HG02943 (cell line): ENCODE data around the gene AKT3.

Experiments used
- ATAC-seq: cut with Tn5 transposase; IDR thresholded peaks from one replicate; pipeline ENCODE4 v1.9.1; 2021; ENCODE audit warnings: mild to moderate bottlenecking, low read depth, moderate library complexity; ENCODE audit not compliant: unreplicated experiment

The AKT3 gene

GRCh38 chr1:243443557-243443956 is 406.5 kb downstream of the AKT3 start:
- no peak for ATAC-seq

- ATAC-seq, result no peak
These were observed 408.4 kb downstream of the AKT3 start for GRCh38 chr1:243441601-243442000.

GRCh38 chr1:243440406-243440805 is 409.6 kb downstream of the AKT3 start:
- no peak for ATAC-seq

- ATAC-seq, result no peak
These were observed 411.2 kb downstream of the AKT3 start for GRCh38 chr1:243438815-243439214.
